HG03196 (cell line): ENCODE measurements around the gene NAT8L.

ENCODE experiments used
- ATAC-seq: cut with Tn5 transposase; IDR thresholded peaks from one replicate; pipeline ENCODE4 v1.9.1; 2021; ENCODE audit not compliant: unreplicated experiment

Gene NAT8L

DNA sequence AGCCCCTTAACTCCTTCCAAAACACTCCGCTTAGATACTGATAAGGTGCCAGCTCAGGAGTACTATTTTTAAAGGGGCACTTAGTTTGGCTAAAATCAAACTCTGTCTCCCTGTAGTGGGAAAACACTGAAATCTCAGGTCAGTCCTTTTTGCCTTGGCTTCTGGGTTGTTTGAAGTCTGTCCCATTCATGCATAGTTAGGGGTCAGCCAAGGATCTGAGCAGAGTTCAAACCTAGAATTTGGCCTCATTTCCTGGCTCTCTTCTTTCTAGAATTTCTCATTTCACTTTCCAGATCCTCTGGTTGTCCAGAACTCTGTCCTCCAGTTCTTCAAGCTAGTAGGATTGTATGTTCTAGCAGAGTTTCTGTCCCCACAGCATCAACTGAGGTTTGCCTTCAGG lies 31.5 kb downstream of the NAT8L start:
- ATAC-seq: no peak

DNA sequence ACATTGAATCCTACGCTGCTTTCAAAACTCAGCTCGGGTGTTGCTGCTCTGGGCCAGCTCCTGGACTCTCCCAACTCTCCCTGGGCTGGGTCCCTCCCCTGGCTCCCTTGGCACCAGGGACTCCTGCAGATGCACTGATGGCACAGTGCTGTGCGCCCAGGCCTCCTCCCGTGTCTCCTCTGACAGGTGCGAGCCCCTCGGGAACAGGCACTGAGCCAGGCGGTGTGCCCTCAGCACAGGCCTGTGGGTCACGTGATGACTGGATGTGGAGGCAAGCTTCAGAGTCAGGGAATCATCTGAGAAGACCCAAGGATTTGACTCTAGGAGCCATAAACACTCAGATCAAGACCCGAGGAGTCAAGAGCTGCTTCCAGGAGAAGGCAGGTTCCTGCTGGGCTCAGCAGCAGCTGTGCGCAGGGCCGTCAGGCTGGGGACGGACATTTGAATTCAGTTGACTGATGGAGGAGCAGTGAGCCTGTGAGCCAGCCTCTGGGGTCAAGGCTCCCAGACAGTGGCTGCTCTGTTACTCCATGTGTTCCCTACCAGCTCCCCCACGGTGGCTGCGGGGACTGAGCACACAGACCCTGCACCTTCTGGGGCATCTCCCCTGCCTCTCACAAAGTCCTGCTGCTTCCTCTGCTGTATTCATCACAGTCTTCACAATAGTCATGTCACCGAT lies 33.0 kb downstream of the NAT8L start:
- no peak for ATAC-seq

DNA sequence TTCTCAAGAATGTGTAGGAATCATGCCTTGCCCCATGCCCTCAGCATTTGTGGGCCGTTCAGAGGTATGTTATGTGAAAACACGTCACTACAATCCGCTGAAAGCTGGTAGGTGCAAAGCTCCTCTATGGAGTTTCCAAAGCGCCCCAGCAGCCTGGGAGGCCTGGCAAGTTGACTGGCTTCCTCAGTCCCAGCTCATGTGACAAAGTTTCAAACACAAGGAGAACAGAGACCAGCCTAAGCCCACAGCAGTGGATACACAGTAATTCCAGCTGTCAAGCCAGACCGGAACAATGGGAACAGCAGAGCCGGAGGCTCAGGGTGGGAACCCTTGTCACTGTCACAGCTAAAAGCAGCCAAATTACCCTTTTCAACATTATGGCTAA lies 33.5 kb downstream of the NAT8L start:
- ATAC-seq: no peak

DNA sequence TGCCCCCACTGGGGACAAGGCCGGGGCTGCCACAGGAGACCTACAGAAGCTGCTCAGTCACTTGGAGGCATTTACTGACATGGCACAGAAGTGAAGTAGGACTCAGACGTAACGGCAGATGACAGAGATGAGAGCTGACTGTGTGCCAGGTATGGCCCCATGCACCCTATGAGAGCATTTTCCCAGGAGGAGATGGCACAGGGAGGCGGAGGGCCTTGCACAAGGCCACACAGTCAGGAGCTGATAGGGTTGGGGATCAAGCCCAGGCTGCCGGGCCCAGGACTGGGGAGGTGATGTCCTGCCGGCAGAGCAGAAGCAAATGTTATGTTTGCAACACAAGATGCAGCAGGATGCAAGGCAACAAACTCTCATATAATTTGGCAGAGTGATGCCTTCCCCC lies 34.1 kb downstream of the NAT8L start:
- ATAC-seq: no peak

DNA sequence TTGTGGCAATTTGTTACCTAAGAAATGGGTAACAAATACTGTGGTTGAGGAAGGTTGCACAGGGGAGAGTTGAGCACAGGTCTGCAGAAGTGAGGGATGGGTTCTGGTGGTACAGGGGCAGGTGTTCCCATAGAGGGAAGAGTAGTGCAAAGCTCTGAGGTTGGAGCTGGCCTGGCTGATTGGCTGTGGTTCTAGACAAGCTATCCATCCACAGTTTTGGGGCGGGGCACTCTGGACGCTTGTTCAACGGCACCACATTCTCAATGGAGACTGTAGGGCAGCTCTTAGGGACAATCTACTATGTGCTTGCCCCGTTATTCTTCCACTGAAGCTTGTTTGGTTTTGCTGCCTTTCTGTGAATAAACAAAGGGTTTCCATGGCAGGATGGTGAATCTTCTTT lies 35.4 kb downstream of the NAT8L start:
- no peak for ATAC-seq

DNA sequence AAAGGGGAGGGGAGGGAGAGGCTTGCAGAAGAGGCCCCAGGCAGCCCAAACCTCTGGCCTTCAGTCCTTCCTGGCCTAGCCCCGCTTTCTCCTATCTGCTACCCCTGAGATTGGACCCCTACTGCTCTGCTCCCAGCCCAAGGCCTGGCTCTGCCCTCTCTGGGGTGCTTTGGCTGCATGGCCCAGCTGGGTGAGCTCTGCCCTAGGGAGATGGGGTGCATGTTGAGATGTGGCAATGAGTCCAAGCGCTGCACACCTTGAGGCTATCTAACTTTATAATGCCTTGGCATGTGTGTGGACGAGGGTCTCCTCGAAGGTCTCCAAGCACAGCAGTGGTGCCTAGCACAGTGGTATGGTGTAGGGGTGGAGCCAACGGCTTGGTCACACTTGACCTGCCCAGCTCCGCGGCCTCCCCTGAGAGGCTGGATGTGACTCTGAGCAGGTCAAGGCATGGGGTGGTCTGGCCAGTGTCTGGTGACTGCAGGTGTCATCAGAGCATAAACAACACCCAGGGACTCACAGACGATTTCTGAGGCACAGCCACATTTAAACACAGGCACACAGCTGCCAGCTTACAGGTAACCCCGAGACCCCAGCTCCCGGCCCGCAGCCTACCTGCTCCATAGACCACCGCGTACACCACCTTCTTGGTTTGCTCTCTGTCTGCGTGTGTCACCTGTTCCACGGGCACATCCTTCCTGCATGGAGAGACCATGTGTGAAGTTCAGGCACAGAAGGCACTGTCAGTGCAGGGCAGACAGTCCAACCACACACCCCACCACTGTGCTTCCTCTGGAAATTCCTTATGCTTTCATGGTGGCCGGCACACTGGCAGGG lies 36.3 kb downstream of the NAT8L start:
- ATAC-seq: no peak

DNA sequence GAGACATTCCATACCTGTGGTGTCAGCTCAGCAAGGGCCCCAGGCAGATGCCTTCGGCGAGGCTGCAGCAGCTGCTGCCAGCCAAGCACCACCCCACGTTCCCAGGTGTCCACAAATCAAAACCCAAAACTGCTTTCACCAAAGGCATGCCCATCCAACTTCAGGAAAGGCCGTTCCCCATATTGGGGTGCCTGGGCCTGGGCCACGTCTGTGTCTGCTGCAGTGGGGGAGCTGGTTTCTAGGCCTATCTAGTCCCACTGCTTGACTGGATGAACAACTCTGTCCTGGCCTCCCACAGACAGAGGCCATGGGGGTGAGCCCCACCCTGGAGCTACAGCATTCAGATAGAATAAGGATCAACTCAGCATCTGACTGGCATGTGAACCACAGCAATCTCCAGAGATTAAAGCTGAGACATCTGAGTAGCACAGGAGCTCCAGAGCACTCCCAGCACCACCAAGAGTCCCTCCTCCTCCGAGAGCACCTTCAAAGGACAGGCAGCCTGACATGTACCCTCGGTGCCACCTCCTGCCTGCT lies 37.0 kb downstream of the NAT8L start:
- ATAC-seq: no peak

DNA sequence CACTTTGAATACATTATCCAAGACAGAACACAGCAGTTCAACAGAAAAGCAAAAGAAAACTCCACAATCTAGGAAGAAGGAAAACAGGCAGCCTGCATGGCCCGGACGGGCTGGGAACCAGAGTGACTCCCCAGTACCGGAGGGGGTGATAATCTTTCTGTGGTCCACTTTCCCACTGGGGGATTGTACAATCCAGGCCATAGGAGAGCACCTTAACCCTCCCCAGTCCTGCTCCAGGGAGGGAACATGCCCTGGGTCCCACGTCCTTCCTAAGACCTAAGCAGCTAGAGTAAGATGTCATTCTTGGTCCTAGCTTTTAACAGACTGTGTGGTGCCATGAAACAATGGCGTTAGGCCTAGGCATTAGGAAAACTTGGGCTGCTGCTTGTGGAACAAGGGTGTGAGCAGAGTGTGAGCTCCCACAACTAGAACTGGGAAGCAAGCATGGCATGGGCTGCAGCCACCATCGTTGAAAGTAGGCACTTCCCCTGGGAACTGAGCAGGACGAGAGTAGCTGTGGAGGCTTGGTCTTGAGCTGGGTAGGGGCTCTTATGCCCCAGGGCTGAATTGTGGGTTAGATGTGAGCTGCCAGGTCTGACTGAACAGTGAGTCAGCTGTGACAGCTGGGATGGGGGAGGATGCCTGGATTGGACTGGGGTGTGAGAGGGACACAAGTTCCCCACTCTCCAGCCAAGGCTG lies 42.4 kb downstream of the NAT8L start:
- ATAC-seq: no peak

DNA sequence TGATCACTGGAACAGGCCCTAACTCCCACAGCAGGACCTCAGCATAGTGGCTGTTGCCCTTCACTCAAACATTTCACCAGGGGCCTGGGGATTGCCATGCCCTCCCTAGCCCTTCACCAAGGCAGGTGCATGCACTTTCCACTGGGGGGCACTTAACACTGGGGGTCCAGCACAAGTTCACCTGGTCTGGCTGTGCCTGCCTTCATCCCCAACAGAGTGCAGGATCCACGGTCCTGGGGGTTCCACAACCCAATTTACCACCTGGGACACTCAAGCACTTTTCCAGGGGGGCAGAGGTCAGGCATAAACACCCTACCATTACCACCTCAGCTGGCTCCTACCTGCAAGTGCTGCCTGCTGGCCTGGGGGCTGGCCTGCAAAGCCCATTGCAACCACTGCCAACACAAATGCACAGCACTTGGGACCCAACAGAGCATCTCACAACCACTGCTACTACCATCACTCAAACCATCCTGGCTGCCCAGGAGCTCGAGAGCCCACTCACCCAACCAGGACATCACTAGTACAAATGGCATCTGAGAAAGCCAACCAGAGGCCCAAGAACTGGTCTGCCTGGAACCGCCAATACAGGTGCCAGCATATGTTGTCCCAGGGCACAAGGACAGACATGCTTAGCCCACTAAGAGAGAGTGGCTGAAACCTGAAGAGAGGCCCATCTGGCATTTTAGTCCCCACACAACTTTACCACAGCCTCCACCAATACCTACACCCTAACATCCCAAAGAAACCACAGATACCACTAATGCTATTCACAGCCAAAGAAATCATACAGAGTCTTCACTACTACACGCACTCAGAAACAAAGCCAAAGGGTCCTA lies 43.1 kb downstream of the NAT8L start:
- no peak for ATAC-seq

DNA sequence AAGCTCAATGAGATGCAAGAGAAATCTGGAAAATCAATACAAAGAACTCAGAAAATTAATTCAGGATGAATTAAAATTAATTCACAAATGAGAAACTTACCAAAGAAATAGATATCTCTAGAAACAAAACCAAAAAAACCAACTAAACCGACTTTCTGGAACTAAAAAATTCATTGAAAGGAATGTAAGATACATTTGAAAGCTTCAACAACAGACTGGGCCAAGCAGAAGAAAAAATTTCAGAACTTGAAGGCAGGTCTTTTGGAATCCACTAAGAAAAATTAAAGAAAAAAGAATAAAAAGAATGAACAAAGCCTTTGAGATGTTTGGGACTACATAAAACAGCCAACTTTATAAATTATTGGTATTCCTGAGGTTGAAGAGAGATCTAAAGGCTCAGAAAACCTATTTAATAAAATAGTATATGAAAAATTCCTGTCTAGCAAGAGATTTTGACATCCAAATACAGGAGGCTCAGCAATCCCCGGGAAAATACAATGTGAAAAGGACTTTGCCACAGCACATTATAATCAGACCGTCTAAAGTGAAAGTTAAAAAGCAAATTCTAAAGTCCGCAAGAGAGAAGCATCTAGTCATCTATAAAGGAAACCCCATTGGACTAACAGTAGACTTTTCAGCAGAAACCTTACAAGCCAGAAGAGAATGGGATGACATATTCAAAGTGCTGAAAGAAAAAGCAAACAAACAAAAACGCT lies 44.2 kb downstream of the NAT8L start:
- ATAC-seq: no peak

DNA sequence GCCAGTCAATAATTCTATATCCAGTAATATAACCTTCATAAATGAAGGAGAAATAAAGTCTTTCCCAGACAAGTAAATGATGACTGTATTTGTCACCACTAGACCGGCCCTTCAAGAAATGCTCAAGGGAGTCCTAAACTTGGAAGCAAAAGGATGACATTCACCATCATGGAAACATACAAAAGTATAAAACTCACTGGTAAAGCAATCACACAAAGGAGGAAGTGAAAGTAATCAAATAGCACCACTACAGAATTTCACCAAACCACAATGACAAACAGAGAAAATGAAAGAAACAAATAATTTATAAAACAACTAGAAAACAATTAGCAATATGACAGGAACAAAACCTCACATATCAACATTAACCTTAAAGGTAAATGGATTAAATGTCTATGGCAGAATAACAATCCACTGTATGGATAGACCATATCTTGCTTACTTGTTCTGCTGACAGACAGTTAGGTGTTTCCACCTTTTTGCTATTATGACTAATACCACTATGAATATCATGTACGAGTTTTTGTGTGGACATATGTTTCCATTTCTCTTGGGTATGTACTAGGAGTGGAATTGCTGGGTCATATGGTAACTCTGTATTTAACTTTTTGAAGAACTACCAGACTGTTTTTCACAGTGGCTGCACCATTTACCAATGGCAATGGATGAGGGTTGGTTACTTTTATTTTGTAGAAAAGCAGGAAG lies 44.9 kb downstream of the NAT8L start:
- ATAC-seq: no peak

- no peak for ATAC-seq
Observed at GRCh38 chr4:2104556-2105345, 45.6 kb downstream of the NAT8L start.

GRCh38 chr4:2105559-2105958 lies 46.4 kb downstream of the NAT8L start:
- no peak for ATAC-seq

GRCh38 chr4:2116687-2117400 lies 57.7 kb downstream of the NAT8L start:
- no peak for ATAC-seq
